Suprapubic skin (tissue), 4 donors: Measurements from ENCODE around the gene NAIF1. TPM values are rescaled to one million over a fixed set of nuclear protein-coding genes. Genes with fewer than 3 reads are reported as not detected.
"Not testable (repeated sequence)": the region's sequence is repeated elsewhere in the genome, so short reads cannot be mapped to it uniquely, and the experiment has no call there.

Source experiments
- DNase-seq, 2 donors: peaks; one replicate each; pipeline ENCODE4 v3.0.0-alpha.2; 2019; ENCODE audit warnings: low spot score in 2 of 2
- H3K27ac ChIP-seq: fragments of 200-600 bp; sonication (generic); one replicate; pipeline ENCODE4 v1.5.1; 2019
- H3K27me3 ChIP-seq: fragments of 200-600 bp; sonication (generic); one replicate; pipeline ENCODE4 v1.5.1; 2019
- H3K36me3 ChIP-seq: fragments of 200-600 bp; sonication (generic); one replicate; pipeline ENCODE4 v1.5.1; 2019
- H3K4me1 ChIP-seq: fragments of 200-600 bp; sonication (generic); one replicate; pipeline ENCODE4 v1.5.1; 2019
- H3K4me3 ChIP-seq: fragments of 200-600 bp; sonication (generic); one replicate; pipeline ENCODE4 v1.5.1; 2019; ENCODE audit warnings: mild to moderate bottlenecking
- H3K9me3 ChIP-seq: fragments of 200-600 bp; sonication (generic); one replicate; pipeline ENCODE4 v1.5.1; 2019
- CTCF ChIP-seq, 2 donors: fragments of 200-600 bp in 1 of 2; fragments of 450-650 bp in 1 of 2; sonication (generic) in 1 of 2; IDR thresholded peaks; one replicate each; pipeline ENCODE4 v1.5.1; 2016 to 2019; ENCODE audit warnings: antibody characterized with exemption in 2 of 2, mild to moderate bottlenecking in 1 of 2, moderate library complexity in 1 of 2
- EP300 ChIP-seq: sonication (generic); formaldehyde crosslinking; IDR thresholded peaks from one replicate; pipeline ENCODE4 v1.6.1; 2017; ENCODE audit warnings: antibody characterized with exemption
- POLR2A ChIP-seq, 2 donors: fragments of 450-650 bp; IDR thresholded peaks; one replicate each; pipeline ENCODE4 v1.6.1; 2017; ENCODE audit warnings: antibody characterized with exemption in 2 of 2, mild to moderate bottlenecking in 2 of 2, moderate library complexity in 2 of 2
- POLR2AphosphoS5 ChIP-seq, 3 donors: sonication (generic); formaldehyde crosslinking; IDR thresholded peaks; one replicate each; pipeline ENCODE4 v1.6.1; 2017; ENCODE audit warnings: antibody characterized with exemption in 3 of 3
- WGBS: methylation state at CpG from one replicate; pipeline ENCODE4 v1.1.5; 2018; 5-methylcytosine and 5-hydroxymethylcytosine counted together
- total RNA-seq, 4 donors: library from RNA; depleted of rRNA; stranded (reverse); fragments of >200 nt; gene quantifications; one replicate each; pipeline ENCODE4 v1.1.0, GENCODE V29; 2016

NAIF1 gene
- total RNA-seq, 4 donors from 2014 or later, result 9.6 to 14.7 (median 12.6) TPM

GRCh38 chr9:128113526-128114325, 46.6 kb upstream of the NAIF1 start:
- WGBS, result 95% methylated on average over 8 of the region's 12 CpGs
- Histone ChIP-seq H3K27me3 (no peaks in the 10 kb centered on the region), H3K4me1 (peaks cover 16% of the 10 kb centered on the region), H3K27ac (no peak overlapping the region), H3K4me3 (no peak overlapping the region), H3K36me3 (peaks cover 16% of the 10 kb centered on the region), H3K9me3 (no peaks in the 10 kb centered on the region)
- DNase-seq, result no peak
- TF ChIP-seq POLR2A (IDR thresholded peaks at IDR 0.05) (no peak), EP300 (no peak), CTCF (IDR thresholded peaks at IDR 0.05) (no peak), POLR2AphosphoS5 (IDR thresholded peaks at IDR 0.05) (no peak)

GRCh38 chr9:128111726-128112125, 44.6 kb upstream of the NAIF1 start:
- DNase-seq, H3K27ac ChIP-seq, H3K4me3 ChIP-seq, H3K27me3 ChIP-seq, H3K4me1 ChIP-seq, H3K9me3 ChIP-seq: not testable (repeated sequence)
- peaks cover 36% of the 10 kb centered on the region for H3K36me3 ChIP-seq
- WGBS, result 86% methylated on average over 12 of the region's 12 CpGs

GRCh38 chr9:128109050-128109709, 42.1 kb upstream of the NAIF1 start:
- 58% methylated on average over 20 of the region's 20 CpGs for WGBS
- no peak overlapping the region for H3K27ac ChIP-seq
- peaks cover 48% of the 10 kb centered on the region for H3K36me3 ChIP-seq
- no peaks in the 10 kb centered on the region for H3K27me3 ChIP-seq
- DNase-seq, result no peak
- H3K9me3 ChIP-seq, result no peaks in the 10 kb centered on the region
- H3K4me3 ChIP-seq, result no peak overlapping the region
- TF ChIP-seq CTCF (IDR thresholded peaks at IDR 0.05), result no peak
- TF ChIP-seq POLR2A (IDR thresholded peaks at IDR 0.05), result no peak
- no peak for TF ChIP-seq POLR2AphosphoS5 (IDR thresholded peaks at IDR 0.05)
- TF ChIP-seq EP300, result no peak
- peaks cover 11% of the 10 kb centered on the region for H3K4me1 ChIP-seq

- no peak overlapping the region for H3K4me3 ChIP-seq
- H3K36me3 ChIP-seq, result peaks cover 47% of the 10 kb centered on the region
- WGBS, result 79% methylated on average over 14 of the region's 15 CpGs
- no peak overlapping the region for H3K27ac ChIP-seq
- H3K27me3 ChIP-seq, result no peaks in the 10 kb centered on the region
- TF ChIP-seq POLR2AphosphoS5 (IDR thresholded peaks at IDR 0.05), result no peak
- TF ChIP-seq EP300, result no peak
- no peak for TF ChIP-seq CTCF (IDR thresholded peaks at IDR 0.05)
- no peak for TF ChIP-seq POLR2A (IDR thresholded peaks at IDR 0.05)
- no peaks in the 10 kb centered on the region for H3K9me3 ChIP-seq
- no peak for DNase-seq
- peaks cover 14% of the 10 kb centered on the region for H3K4me1 ChIP-seq
Measured at GRCh38 chr9:128108269-128109049, 41.3 kb upstream of the NAIF1 start.

- H3K36me3 ChIP-seq, result peaks cover 54% of the 10 kb centered on the region
Measured at GRCh38 chr9:128107468-128108268, 40.5 kb upstream of the NAIF1 start.

More at GRCh38 chr9:128107468-128108268, 40.5 kb upstream of the NAIF1 start:
- Histone ChIP-seq H3K27ac (no peak overlapping the region), H3K27me3 (no peaks in the 10 kb centered on the region), H3K4me1 (peaks cover 14% of the 10 kb centered on the region), H3K9me3 (no peaks in the 10 kb centered on the region), H3K4me3 (no peak overlapping the region)
- TF ChIP-seq POLR2AphosphoS5 (IDR thresholded peaks at IDR 0.05) (no peak), POLR2A (IDR thresholded peaks at IDR 0.05) (no peak), CTCF (IDR thresholded peaks at IDR 0.05) (no peak), EP300 (no peak)
- DNase-seq, result peak in 1 of 2 donors; percentile 64
- 93% methylated on average over 10 of the region's 18 CpGs for WGBS
